Lower lobe of right lung (tissue), 2 donors: Measurements from ENCODE around the gene CAMKMT. TPM values are rescaled to one million over a fixed set of nuclear protein-coding genes. Genes with fewer than 3 reads are reported as not detected.

Source experiments
- ATAC-seq, 2 donors: fragments of 200-7000 bp; cut with Tn5 transposase; one replicate each; pipeline ENCODE4 v1.9.1; 2020 to 2022; ENCODE audit warnings: mild to moderate bottlenecking in 2 of 2, moderate library complexity in 2 of 2
- DNase-seq: peaks from one replicate; pipeline ENCODE4 v3.0.0-alpha.2; 2020
- H3K27ac ChIP-seq: fragments of 200-600 bp; one replicate; pipeline ENCODE4 v1.8.0; 2022
- H3K27me3 ChIP-seq: fragments of 200-600 bp; one replicate; pipeline ENCODE4 v1.8.0; 2022; ENCODE audit warnings: low read depth
- H3K36me3 ChIP-seq: fragments of 200-600 bp; one replicate; pipeline ENCODE4 v1.8.0; 2022; ENCODE audit warnings: mild to moderate bottlenecking
- H3K4me1 ChIP-seq: fragments of 200-600 bp; one replicate; pipeline ENCODE4 v1.8.0; 2022
- H3K4me3 ChIP-seq: fragments of 200-600 bp; one replicate; pipeline ENCODE4 v1.8.0; 2022; ENCODE audit warnings: mild to moderate bottlenecking
- H3K9me3 ChIP-seq: fragments of 200-600 bp; one replicate; pipeline ENCODE4 v1.8.0; 2022
- intact Hi-C: fragments of 100-400 bp; cut with DNase I; formaldehyde crosslinking; loops from one replicate; pipeline ENCODE4 v1.11.0; 2022
- total RNA-seq: library from RNA; stranded (reverse); fragmentation: NEBNext Ultra II Directional; extraction: Animal tissue kit (Norgen Biotek cat#: 25700); gene quantifications from one replicate; pipeline ENCODE4 v1.2.1, GENCODE V29; 2021
- TF ChIP-seq, protein P1 (sequence below): fragments of 200-600 bp; IDR thresholded peaks from one replicate; pipeline ENCODE4 v1.8.0; 2022; ENCODE audit warnings: antibody characterized with exemption, mild to moderate bottlenecking
- donor health status: DM: no; HTN: yes; CAD: no; lungs with severe emphysema.

The CAMKMT gene
- total RNA-seq, 1 donor from 2014 or later = 10.5 TPM

GRCh38 chr2:44799754-44800153 is 438.0 kb downstream of the CAMKMT start:
- no peak for ATAC-seq
- intact Hi-C loops = no loop called here
- TF ChIP-seq, protein P1, sequence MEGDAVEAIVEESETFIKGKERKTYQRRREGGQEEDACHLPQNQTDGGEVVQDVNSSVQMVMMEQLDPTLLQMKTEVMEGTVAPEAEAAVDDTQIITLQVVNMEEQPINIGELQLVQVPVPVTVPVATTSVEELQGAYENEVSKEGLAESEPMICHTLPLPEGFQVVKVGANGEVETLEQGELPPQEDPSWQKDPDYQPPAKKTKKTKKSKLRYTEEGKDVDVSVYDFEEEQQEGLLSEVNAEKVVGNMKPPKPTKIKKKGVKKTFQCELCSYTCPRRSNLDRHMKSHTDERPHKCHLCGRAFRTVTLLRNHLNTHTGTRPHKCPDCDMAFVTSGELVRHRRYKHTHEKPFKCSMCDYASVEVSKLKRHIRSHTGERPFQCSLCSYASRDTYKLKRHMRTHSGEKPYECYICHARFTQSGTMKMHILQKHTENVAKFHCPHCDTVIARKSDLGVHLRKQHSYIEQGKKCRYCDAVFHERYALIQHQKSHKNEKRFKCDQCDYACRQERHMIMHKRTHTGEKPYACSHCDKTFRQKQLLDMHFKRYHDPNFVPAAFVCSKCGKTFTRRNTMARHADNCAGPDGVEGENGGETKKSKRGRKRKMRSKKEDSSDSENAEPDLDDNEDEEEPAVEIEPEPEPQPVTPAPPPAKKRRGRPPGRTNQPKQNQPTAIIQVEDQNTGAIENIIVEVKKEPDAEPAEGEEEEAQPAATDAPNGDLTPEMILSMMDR = no peak
- no peak for DNase-seq
- Histone ChIP-seq H3K4me1 (peaks cover 17% of the 10 kb centered on the region), H3K4me3 (no peak overlapping the region), H3K27me3 (peaks cover 82% of the 10 kb centered on the region), H3K36me3 (no peaks in the 10 kb centered on the region), H3K9me3 (no peaks in the 10 kb centered on the region), H3K27ac (no peak overlapping the region)

GRCh38 chr2:44801289-44801840 is 439.6 kb downstream of the CAMKMT start:
- Histone ChIP-seq H3K36me3 (no peaks in the 10 kb centered on the region), H3K27me3 (peaks cover 94% of the 10 kb centered on the region), H3K4me1 (peaks cover 17% of the 10 kb centered on the region), H3K9me3 (no peaks in the 10 kb centered on the region), H3K4me3 (no peak overlapping the region), H3K27ac (no peak overlapping the region)
- DNase-seq (no peak), ATAC-seq (no peak)
- intact Hi-C loops = no loop called here
- TF ChIP-seq, protein P1 = no peak

- Histone ChIP-seq H3K4me1 (peaks cover 17% of the 10 kb centered on the region), H3K9me3 (no peaks in the 10 kb centered on the region), H3K27me3 (peaks cover 94% of the 10 kb centered on the region), H3K27ac (no peak overlapping the region), H3K36me3 (no peaks in the 10 kb centered on the region), H3K4me3 (peak overlapping the region; percentile 14)
- intact Hi-C loops = no loop called here
- no peak for DNase-seq
- peak in 1 of 2 donors; percentile 22 for ATAC-seq
- TF ChIP-seq, protein P1 = no peak
These were observed 440.4 kb downstream of the CAMKMT start for GRCh38 chr2:44801841-44802776.

DNA sequence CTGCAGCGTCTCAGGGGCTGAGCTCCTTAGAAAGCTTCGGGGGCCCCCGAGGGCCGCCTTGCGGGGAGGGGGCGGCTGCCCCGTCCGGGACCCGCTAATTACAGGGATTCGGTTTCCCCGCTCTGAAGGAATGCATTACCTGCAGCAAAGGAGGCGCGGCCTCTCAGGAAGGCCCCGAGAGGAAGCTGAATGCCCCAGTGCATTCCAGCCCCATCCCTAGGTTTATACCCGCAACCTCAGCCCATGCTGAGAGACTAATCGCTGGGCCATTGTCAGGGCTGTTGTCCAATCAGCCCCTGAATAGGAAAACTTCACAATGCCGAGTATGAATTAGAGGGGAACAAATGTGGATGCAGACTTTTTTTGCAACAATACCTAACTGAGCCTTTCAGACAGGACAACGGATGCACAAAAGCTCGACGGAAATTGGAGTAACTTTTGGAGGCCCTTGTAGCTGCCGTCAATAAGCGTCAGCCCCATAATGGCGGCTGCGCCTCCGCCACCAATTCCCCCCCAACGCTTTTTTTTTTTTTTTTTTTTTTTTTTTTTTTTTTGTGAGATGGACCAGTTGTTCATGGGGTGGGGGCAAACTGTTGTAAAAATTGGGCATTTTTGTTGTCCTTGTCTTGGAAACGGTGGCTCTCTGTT is 441.2 kb downstream of the CAMKMT start:
- TF ChIP-seq, protein P1 = no peak
- H3K27ac ChIP-seq = no peak overlapping the region
- peaks cover 17% of the 10 kb centered on the region for H3K4me1 ChIP-seq
- H3K9me3 ChIP-seq = no peaks in the 10 kb centered on the region
- peaks cover 98% of the 10 kb centered on the region for H3K27me3 ChIP-seq
- DNase-seq = no peak
- intact Hi-C loops = no loop called here
- no peaks in the 10 kb centered on the region for H3K36me3 ChIP-seq
- peak overlapping the region; percentile 14 for H3K4me3 ChIP-seq
- no peak for ATAC-seq

DNA sequence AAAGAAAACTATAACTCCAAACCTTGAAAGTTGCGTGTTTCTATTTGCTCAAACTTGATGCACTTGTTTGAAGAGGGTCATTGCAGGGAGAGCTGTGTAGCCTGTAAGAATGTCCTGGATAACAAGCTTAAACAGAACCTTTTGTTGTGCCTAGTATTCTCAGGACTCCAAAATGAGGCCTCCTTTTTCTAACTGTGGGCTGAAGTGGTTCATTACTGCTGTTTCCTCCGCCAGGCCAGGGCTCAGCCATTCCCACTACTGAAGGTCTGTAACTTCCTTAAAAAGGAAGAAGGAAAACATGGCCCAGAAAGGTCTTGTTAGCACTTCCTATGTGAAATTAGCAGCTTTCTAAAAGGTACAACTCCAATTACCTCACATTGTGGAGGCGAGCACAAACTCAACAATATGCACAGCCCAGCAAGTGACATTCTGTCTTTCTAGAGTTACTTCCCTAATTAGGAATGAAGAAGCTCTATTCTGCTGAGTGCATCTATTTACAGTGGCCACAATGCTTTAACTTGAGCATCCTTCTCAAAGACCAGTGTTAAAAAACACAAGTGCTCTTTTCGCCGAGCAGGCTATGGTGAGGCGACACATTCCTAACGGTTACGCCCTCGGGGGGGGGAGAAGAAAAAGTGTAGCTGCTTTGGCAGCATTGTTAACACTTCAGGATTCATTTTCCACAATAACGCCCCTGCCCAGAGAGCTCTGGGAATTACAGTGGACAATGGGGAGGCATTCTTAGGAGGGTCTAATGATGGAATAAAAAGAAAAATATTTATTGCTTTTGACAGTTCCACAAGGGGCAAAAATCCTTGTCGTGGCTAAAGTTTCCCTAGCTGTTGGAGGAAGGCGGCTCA is 442.9 kb downstream of the CAMKMT start:
- ATAC-seq (no peak), DNase-seq (no peak)
- TF ChIP-seq, protein P1 = no peak
- intact Hi-C loops = no loop called here
- Histone ChIP-seq H3K27ac (no peak overlapping the region), H3K27me3 (peaks cover 95% of the 10 kb centered on the region), H3K9me3 (no peaks in the 10 kb centered on the region), H3K36me3 (no peaks in the 10 kb centered on the region), H3K4me1 (peaks cover 17% of the 10 kb centered on the region), H3K4me3 (no peak overlapping the region)
